NK-92 (cell line): Measurements from ENCODE around the gene RASSF1.
"Not testable (repeated sequence)": the region's sequence is repeated elsewhere in the genome, so short reads cannot be mapped to it uniquely, and the experiment has no call there.

Experiments
- DNase-seq: peaks from one replicate; lab custom pipeline; 2025; ENCODE audit not compliant: unreplicated experiment; lab: John Stamatoyannopoulos, UW

The RASSF1 gene

GRCh38 chr3:50324351-50325112, 16.1 kb downstream of the RASSF1 start:
- DNase-seq, result no peak

DNA sequence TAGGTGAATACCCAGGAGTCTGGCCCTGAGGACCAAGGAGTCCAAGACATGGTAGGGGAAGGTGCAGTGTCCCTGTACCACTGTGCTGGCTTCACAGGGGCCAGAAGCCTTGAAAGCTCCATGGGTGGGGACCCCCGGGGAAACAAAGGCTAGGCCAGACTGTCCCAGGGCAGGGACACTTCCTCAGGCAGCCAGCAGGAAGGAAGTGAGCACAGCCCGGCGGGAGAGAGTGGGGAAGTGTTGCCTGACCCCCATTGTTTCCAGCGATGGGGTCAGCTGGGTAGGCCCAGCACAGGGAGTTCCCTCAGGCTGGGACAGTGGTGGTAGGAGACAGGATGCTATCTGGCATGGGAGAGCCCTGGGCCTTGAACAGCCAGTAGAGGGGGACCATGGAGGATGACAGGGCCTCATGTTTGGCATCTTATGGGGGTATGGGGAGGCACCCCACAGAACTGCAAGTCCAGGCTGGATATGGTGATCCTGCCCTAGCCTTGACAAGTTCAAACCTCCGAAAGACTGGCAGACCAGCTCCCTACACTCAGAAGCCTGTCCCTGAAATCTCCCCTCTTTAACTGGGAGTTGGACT, 16.9 kb downstream of the RASSF1 start:
- no peak for DNase-seq

GRCh38 chr3:50323092-50323600, 17.5 kb downstream of the RASSF1 start:
- DNase-seq, result no peak

DNA sequence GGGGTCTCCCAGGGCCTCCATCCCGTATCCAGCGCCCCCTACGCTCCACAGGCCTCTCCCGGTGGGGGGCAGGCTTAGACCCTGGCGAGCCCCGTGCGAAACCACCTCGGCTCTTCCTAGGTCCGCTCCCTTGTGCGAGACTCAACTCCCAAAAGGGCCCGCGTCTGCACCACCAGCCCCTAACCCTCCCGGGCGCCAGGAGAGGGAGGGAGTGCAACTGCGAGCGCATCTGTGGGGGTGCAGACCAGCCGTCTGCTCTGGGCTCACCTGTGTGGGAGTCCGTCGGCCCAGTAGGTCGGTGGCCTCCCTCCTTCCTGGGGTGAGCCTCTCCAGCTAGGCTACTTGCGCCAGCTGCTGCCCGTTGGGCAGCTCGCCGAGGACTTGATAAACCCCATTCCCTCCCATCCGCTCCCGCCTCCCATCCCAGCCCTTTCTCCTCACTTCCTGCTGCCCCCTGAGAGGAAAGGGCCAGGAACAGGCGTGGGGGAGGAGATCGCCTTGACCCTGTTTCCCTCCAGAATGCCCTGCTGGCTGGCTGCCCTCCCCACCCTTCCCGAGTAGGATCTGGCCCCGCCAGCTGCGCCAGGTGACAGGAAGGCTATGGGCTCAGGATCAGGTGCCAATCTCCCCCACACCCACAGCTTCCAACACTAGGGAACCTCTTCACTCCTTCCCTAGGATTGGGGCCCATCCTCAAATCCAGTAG, 18.1 kb downstream of the RASSF1 start, which contains the start of gene HYAL2:
TSS of gene HYAL2 (minus strand) at position 360 of the 706 bp plus-strand sequence. CDS start 2,256 bp downstream, outside the sequence.
- DNase-seq, result no peak

GRCh38 chr3:50322115-50322385, 18.6 kb downstream of the RASSF1 start:
- no peak for DNase-seq

DNA sequence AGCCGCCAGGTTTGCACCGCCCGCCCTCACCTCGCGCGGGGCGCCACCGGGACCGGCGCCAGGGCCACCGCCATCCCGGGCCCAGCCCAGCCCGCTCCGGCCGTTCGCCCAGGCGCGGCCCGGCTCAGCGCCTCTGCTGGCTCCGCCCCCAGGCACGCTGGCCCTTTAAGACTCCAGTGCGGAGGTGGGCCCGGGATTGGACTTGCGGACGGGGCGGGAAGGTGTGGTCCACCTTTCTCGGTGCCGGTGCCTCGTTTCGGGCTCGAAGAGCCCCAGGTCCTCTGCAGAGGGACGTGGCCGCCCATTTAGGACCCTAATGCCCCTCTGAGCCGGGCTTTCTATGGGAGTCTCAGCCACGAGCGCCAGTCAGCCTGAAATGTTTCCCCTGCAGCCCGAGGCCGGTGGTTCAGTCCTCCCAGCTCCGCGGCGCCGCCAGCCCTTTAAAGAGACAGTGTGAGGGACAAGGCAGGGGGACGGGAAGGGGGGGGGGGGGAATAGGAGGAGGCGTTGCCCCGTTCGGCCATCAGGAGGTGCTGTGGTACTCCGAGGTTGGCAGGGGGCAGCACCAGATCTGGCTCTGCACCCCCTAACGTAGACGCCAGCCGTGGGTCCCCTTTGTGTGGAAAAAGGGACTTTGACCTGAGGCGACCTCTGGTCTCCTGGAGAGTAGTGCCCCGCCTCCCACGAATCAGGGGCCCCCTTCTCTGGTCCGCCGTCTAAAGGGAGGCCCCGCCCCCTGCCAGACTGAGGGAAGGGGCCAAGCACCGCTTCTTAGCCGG, 19.1 kb downstream of the RASSF1 start:
- DNase-seq, result no peak

GRCh38 chr3:50320853-50321335, 19.7 kb downstream of the RASSF1 start:
- DNase-seq, result no peak

GRCh38 chr3:50319894-50320625, 20.6 kb downstream of the RASSF1 start:
- no peak for DNase-seq

GRCh38 chr3:50319181-50319893, 21.3 kb downstream of the RASSF1 start:
- no peak for DNase-seq

DNA sequence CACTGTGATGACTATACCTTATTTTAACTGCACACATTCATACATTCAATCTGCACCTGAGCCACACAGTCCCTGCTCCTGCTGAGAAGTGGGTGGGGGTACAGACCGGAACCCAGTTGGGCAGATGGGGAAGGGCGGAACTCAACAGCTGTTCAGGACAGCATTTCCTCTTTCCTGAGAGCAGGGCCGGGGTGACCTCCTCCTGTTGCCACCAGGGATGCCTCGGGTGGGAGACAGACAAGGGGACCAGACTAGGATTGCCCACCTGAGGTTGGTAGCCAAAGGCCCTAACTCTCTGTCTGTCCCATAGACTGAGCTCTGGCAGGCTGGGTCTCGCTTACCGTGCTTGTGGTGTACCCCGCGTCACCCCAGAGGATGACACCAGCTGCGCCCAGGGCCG, 22.0 kb downstream of the RASSF1 start:
- no peak for DNase-seq

GRCh38 chr3:50318163-50318562, 22.5 kb downstream of the RASSF1 start:
- no peak for DNase-seq

DNA sequence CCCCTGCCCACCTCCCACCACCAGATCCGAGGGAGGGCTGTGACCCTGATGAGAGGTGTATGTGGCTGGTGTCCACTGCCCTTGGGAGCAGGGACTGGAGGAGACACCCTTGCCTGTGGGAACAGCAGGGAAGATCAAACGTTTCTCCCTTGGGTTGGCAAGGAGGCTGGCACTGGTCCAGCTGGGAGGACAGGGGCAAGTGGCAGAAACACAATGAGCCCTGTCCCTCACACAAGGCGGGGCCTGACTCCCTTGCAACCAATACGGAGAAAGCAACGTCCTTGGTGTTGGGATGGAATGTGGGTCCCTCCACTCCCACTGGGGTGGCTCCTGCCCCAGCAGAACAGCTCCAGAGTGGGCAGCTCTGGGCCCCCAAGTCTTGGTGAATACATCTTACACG, 23.3 kb downstream of the RASSF1 start:
- no peak for DNase-seq

DNA sequence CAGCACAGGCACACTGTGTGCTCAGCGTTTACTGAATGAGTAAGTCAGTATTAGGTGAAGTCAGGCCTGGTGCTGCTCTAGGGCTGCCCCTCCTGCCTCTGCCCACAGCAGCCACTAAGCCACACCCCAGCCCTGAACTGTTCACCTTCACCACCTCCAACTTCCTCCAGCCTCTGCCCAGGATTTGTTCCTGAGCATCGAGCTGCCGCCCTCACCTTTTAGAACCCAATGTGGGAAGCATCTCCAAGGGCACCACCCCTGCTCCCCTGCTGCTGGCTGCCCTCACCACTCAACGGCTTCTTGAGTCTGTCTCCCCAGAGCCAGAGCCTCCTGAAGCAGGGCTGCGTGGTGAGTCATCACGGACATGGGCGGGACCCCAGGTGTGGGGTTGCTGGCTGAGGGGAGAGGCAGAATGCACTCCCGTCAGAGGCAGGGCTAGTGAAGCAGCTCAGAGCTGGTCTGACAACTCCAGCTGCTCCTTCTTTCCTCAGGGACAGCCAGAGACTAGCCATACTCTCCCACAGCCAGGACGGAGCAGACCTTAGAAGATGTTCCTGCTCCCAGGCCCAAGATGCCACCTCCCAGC, 23.9 kb downstream of the RASSF1 start:
- no peak for DNase-seq

- no peak for DNase-seq
Measured at GRCh38 chr3:50314816-50315215, 25.8 kb downstream of the RASSF1 start.

- DNase-seq, result no peak
Measured at GRCh38 chr3:50314342-50314741, 26.3 kb downstream of the RASSF1 start.

DNA sequence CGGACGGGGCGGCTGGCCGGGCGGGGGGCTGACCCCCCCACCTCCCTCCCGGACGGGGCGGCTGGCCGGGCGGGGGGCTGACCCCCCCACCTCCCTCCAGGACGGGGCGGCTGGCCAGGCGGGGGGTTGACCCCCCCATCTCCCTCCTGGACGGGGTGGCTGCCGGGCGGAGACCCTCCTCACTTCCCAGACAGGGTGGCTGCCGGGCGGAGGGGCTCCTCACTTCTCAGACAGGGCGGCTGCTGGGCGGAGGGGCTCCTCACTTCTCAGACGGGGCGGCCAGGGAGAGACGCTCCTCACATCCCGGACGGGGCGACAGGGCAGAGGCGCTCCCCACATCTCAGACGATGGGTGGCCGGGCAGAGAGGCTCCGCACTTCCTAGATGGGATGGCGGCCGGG, 28.6 kb downstream of the RASSF1 start:
- not testable (repeated sequence) for DNase-seq

DNA sequence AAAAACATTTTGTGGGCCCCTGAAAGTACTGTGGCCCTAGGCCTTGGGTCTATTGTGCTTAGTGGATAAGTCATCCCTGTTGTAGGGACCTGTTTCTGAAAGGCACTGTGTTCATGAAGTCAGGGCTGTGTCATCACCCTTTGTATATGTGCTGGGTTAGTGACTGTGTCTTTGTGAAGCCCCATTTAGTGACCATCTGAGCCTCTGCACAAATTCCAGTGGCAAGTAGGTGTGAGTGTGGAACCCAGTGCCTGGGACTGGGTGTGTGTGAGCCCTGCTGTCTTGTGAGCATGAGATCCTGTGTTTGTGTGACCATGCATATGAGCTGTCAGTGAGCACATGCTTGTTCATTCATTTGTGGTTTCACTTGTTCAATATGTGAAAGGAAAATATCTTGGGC, 36.0 kb downstream of the RASSF1 start:
- no peak for DNase-seq

GRCh38 chr3:50303013-50303815, 37.4 kb downstream of the RASSF1 start, which contains the start of gene HYAL1:
Gene HYAL1 (minus strand): TSS chr3:50303574. CDS start chr3:50302956, 618 bp downstream.
- DNase-seq, result no peak
